ENCODE data around the gene KRTAP23-1. TPM values are rescaled to one million over a fixed set of nuclear protein-coding genes. Genes with fewer than 3 reads are reported as not detected.

The KRTAP23-1 gene
- total and polyA plus RNA-seq, 7 donors: not detected

DNA sequence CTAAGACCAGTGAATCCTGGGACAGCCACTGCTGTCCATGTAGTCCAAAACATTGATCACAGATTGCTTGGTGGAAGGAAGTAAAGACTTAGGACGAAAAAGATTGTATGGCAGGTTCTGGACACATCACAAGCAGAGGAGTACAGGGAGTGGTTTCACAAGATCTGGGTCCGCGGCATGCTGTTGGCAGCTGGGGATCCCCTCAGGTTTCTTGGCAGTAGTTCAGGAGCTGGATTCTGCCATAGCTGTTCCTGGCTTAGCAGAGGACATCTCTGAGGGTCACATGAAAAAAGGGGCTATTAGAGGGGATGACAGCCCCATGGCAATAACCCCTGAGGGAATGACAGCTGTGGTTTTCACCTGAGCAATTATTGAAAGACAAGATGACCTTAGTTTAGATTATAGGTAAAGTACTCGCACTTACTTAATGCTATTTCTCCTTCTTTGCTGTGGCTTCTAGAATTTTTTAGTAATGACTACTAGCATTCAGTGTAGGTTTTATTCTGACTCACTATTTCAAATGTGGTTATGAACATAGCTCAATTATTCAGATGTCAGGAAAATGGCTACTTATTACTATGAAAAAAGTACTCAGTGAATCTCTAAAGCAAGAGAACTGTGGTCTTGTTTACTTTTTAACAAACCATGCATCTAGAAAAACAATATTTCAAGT lies 19.1 kb downstream of the KRTAP23-1 start:
- intact Hi-C loops (cut with DNase I): no loop called here
- WGBS, 2 donors: 79 to 85% methylated on average over 4 of the region's 4 CpGs

DNA sequence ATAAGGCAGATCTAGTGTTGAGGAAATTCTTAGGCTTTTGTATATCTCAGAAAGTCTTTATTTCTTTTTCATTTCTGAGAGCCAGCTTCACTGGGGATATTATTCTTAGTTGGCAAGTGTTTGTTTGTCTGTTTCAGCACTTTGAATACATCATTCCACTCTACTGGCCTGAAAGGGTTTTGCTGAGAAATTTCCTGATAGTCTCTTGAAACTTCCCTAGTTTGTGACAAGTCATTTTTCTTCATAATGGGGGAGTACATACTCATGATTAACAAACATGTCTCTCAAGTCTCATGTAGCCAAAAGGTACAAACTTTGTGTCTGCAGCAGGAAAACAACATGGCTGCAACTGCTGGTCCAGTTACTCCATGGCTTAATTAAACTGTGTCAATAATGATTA lies 22.0 kb downstream of the KRTAP23-1 start:
- Histone ChIP-seq H3K4me1 (no peaks in the 10 kb centered on the region), H3K9me3 (peaks cover 0 to 6% (median 0%) of the 10 kb centered on the region in 4 donors), H3K27ac (no peak overlapping the region), H3K27me3 (no peaks in the 10 kb centered on the region), H3K36me3 (no peaks in the 10 kb centered on the region), H3K4me3 (no peak overlapping the region)
- no peak for TF ChIP-seq EP300 (IDR thresholded peaks at IDR 0.05)
- TF ChIP-seq, protein P1, sequence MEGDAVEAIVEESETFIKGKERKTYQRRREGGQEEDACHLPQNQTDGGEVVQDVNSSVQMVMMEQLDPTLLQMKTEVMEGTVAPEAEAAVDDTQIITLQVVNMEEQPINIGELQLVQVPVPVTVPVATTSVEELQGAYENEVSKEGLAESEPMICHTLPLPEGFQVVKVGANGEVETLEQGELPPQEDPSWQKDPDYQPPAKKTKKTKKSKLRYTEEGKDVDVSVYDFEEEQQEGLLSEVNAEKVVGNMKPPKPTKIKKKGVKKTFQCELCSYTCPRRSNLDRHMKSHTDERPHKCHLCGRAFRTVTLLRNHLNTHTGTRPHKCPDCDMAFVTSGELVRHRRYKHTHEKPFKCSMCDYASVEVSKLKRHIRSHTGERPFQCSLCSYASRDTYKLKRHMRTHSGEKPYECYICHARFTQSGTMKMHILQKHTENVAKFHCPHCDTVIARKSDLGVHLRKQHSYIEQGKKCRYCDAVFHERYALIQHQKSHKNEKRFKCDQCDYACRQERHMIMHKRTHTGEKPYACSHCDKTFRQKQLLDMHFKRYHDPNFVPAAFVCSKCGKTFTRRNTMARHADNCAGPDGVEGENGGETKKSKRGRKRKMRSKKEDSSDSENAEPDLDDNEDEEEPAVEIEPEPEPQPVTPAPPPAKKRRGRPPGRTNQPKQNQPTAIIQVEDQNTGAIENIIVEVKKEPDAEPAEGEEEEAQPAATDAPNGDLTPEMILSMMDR (IDR thresholded peaks at IDR 0.05): no peak
- no peak for TF ChIP-seq POLR2A (IDR thresholded peaks at IDR 0.05)
- no peak for TF ChIP-seq POLR2AphosphoS5 (IDR thresholded peaks at IDR 0.05)
- intact Hi-C loops (cut with DNase I): no loop called here
- no peak for DNase-seq

More for the DNA sequence above, 19.1 kb downstream of the KRTAP23-1 start:
- Histone ChIP-seq H3K27me3 (no peaks in the 10 kb centered on the region), H3K4me1 (no peaks in the 10 kb centered on the region), H3K36me3 (no peaks in the 10 kb centered on the region), H3K4me3 (no peak overlapping the region), H3K9me3 (peaks cover 0 to 6% (median 0%) of the 10 kb centered on the region in 4 donors), H3K27ac (no peak overlapping the region)
- DNase-seq: no peak
- TF ChIP-seq POLR2A (IDR thresholded peaks at IDR 0.05): no peak
- no peak for TF ChIP-seq EP300 (IDR thresholded peaks at IDR 0.05)
- TF ChIP-seq, protein P1 (IDR thresholded peaks at IDR 0.05): no peak
- TF ChIP-seq POLR2AphosphoS5 (IDR thresholded peaks at IDR 0.05): no peak

DNA sequence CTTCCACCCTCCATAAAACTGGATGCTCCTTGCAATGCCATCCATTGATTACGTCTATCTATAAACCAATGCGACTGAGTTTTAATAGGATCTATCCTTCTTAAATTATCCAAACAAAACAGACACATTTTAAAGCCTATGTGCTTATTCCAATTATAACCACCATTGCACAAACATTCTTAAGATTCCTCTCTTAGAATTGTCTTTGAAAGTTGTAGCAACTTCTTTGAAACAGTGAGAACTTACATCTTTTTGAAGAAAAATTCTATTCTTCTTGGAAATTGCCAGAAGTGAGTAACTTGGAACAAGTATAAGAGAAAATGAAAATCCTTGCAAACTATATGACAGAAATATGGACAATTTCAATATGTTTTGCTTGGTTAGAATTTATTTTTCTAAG lies 28.2 kb downstream of the KRTAP23-1 start, which contains the start of gene KRTAP26-1:
KRTAP26-1 (minus strand) TSS at position 101 of the 400 bp plus-strand sequence. CDS start 280 bp downstream, outside the sequence.
- TF ChIP-seq EP300 (IDR thresholded peaks at IDR 0.05) (no peak), POLR2A (IDR thresholded peaks at IDR 0.05) (no peak), POLR2AphosphoS5 (IDR thresholded peaks at IDR 0.05) (no peak)
- H3K4me3 ChIP-seq: no peak within 1 kb of the TSS
- no peak within 1 kb of the TSS for H3K27ac ChIP-seq
- DNase-seq: no peak
- no peaks in the 10 kb centered on the region for H3K4me1 ChIP-seq
- H3K9me3 ChIP-seq: no peaks in the 10 kb centered on the region
- 75 to 84% methylated on average over 2 of the region's 2 CpGs for WGBS, 2 donors
- no peaks in the 10 kb centered on the region for H3K27me3 ChIP-seq
- intact Hi-C loops (cut with DNase I): no loop called here
- H3K36me3 ChIP-seq: no peaks in the 10 kb centered on the region

DNA sequence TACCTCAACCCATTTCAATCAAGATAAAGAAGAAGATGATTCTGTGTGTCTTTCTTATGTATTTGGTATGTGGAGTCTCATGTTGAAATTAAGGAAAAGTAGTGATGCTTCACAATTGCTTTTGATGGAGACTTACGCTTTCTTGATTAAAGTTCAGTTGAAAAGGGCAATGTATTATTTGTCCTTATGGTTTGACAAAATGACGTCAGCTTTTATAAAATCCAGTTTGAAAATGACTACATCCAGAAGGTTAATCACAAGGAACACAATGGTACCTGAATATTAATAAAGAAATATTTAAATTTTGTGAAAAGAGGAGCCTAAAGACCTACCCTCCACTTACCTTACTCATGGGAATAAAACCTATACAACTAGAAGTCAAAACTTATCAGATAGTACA lies 32.7 kb downstream of the KRTAP23-1 start:
- no peaks in the 10 kb centered on the region for H3K27me3 ChIP-seq
- no peaks in the 10 kb centered on the region for H3K4me1 ChIP-seq
- H3K27ac ChIP-seq: no peak overlapping the region
- TF ChIP-seq, protein P1 (IDR thresholded peaks at IDR 0.05): no peak
- TF ChIP-seq EP300 (IDR thresholded peaks at IDR 0.05): no peak
- no peak for TF ChIP-seq POLR2A (IDR thresholded peaks at IDR 0.05)
- no peak for TF ChIP-seq POLR2AphosphoS5 (IDR thresholded peaks at IDR 0.05)
- intact Hi-C loops (cut with DNase I): no loop called here
- DNase-seq: no peak
- H3K36me3 ChIP-seq: no peaks in the 10 kb centered on the region
- 90 to 92% methylated on average over 2 of the region's 2 CpGs for WGBS, 2 donors
- no peak overlapping the region for H3K4me3 ChIP-seq
- no peaks in the 10 kb centered on the region for H3K9me3 ChIP-seq

DNA sequence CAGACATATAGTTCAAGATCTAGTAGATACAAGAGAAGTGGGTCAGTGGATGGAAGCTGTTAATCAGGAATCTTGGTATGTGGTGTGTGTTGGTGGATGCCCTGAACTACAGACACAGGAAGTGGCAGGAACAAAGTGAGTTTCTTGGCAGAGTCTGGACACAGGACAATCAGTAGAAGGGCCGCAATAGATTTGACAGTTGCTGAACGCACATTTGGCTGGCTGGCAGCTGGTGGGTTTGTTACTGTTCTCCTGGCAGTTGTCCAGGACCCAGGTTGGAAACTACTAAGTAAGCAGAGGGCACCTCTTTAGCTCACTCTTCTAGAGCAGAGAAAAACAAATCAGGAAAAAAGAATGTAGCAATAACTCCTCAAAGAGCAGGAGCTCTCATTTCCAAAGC lies 41.5 kb downstream of the KRTAP23-1 start:
- intact Hi-C loops (cut with DNase I): no loop called here
- Histone ChIP-seq H3K27me3 (no peaks in the 10 kb centered on the region), H3K4me1 (no peaks in the 10 kb centered on the region), H3K36me3 (no peaks in the 10 kb centered on the region), H3K4me3 (no peak overlapping the region), H3K9me3 (peaks cover 0 to 1% (median 0%) of the 10 kb centered on the region in 4 donors), H3K27ac (no peak overlapping the region)
- DNase-seq: no peak
- 61 to 83% methylated on average over 2 of the region's 2 CpGs for WGBS, 2 donors
- TF ChIP-seq POLR2AphosphoS5 (IDR thresholded peaks at IDR 0.05) (no peak), POLR2A (IDR thresholded peaks at IDR 0.05) (no peak), EP300 (IDR thresholded peaks at IDR 0.05) (no peak)
- TF ChIP-seq, protein P1 (IDR thresholded peaks at IDR 0.05): no peak

Data from sigmoid colon (tissue), 7 donors.